ENCODE results near the gene FFAR1.

- TF ChIP-seq EP300 (IDR thresholded peaks at IDR 0.05), result no peak
- TF ChIP-seq, protein P1, sequence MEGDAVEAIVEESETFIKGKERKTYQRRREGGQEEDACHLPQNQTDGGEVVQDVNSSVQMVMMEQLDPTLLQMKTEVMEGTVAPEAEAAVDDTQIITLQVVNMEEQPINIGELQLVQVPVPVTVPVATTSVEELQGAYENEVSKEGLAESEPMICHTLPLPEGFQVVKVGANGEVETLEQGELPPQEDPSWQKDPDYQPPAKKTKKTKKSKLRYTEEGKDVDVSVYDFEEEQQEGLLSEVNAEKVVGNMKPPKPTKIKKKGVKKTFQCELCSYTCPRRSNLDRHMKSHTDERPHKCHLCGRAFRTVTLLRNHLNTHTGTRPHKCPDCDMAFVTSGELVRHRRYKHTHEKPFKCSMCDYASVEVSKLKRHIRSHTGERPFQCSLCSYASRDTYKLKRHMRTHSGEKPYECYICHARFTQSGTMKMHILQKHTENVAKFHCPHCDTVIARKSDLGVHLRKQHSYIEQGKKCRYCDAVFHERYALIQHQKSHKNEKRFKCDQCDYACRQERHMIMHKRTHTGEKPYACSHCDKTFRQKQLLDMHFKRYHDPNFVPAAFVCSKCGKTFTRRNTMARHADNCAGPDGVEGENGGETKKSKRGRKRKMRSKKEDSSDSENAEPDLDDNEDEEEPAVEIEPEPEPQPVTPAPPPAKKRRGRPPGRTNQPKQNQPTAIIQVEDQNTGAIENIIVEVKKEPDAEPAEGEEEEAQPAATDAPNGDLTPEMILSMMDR (IDR thresholded peaks at IDR 0.05), result no peak
Observed at GRCh38 chr19:35380450-35381124, 32.9 kb downstream of the FFAR1 start.

All from upper lobe of left lung (tissue), 4 donors.